GM23248 (cell line): Measurements from ENCODE around the gene TALDO1.

Experiments
- EZH2 ChIP-seq: fragments of 200-600 bp; sonication (generic); IDR thresholded peaks from 2 replicates; pipeline ENCODE4 v1.6.1; 2018; ENCODE audit warnings: antibody characterized with exemption, mild to moderate bottlenecking; ENCODE audit not compliant: insufficient read depth, poor library complexity, severe bottlenecking
- EZH2phosphoT487 ChIP-seq: fragments of 200-600 bp; sonication (generic); IDR thresholded peaks from 2 replicates; pipeline ENCODE4 v1.6.1; 2018; ENCODE audit warnings: antibody characterized with exemption, moderate library complexity, mild to moderate bottlenecking, low read depth; ENCODE audit not compliant: insufficient read depth

- no peak for TF ChIP-seq EZH2phosphoT487
- no peak for TF ChIP-seq EZH2
Observed at GRCh38 chr11:794013-794765, 46.9 kb downstream of the TALDO1 start.
